ENCODE data around the gene JOSD2.

JOSD2 gene

DNA sequence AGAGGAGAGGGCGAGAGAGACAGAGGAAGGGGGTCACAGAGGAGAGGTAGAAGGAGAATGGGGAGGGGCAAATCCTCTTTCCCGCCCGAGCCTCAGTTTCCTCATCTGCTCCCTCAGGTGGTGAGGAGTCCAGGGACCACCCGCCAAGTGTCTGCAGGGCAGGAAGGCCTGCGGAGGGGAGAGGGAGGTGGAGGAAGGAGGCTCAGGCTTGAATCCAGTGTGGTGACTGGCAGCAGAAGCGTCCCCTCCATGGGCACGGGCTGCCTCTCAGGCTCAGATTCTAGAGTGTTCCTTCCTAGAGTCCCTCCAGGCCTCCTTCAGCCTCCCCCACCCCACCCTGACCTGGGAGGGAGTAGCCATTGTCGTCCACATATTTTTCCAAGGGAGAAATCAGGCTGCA is 17.8 kb downstream of the JOSD2 start:
- DNase-seq = no peak

DNA sequence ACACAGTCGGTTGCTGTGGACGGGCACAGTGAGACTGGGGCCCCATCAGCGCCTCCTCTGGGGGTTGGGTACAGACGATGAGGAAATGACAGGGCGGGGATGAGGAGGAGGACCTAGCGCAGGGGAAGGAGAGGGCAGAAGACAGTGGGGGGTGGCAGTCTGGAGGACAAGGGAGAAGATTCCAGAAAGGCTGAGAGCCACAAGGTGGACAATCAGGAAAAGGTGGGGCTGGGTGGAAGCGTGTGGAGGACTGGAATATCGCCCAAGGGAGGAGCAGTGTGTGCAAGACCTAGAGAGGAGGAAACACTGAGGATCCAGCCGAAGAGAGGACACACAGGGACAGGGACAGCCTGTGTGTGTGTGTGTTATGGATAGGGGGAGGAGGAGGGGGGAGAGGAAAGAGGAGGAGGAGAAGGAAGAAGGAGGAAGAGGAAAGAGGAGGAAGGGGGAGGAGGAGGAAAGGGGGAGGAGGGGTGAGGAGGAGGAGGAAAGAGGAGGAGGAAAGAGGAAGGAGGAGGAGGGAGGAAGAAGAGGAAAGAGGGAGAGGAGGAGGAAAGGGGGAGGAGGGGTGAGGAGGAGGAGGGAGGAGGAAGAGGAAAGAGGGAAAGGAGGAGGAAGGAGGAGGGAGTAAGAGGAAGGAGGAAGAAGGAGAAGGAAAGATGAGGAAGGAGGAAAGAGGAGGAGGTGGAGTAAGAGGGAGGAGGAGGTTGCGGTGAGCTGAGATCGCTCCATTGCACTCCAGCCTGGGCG is 18.5 kb downstream of the JOSD2 start:
- peak; percentile 10 for DNase-seq

GRCh38 chr19:50490991-50491472 is 20.0 kb downstream of the JOSD2 start:
- DNase-seq = no peak

- no peak for DNase-seq
Observed at GRCh38 chr19:50490411-50490811, 20.6 kb downstream of the JOSD2 start.

DNA sequence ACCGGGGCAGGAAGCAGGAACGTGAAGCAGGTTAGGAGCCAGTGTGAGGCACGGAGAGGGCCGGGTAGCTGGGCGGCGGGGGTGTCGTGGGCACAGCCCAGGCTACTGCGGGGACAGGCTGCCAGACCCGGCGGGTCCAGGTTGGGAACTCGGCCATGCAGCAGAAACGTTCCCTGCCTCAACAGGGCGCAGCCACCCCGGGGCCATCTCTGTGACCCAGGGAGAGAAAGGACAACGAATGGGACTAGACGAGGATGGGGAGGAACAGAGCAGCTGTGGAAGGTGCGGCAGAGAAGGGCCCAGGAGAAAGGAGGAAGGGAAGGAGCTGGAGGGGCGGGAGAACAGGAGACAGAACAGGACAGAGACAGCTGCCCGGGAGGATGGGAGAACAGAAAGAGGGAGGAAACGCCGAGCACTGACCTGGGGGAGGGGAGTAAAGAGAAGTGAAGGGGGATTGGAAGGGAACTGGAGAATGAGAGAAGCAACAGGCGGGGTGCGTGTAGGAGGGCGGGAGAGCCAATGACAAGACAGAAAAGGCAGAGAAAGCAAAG is 21.5 kb downstream of the JOSD2 start:
- no peak for DNase-seq

DNA sequence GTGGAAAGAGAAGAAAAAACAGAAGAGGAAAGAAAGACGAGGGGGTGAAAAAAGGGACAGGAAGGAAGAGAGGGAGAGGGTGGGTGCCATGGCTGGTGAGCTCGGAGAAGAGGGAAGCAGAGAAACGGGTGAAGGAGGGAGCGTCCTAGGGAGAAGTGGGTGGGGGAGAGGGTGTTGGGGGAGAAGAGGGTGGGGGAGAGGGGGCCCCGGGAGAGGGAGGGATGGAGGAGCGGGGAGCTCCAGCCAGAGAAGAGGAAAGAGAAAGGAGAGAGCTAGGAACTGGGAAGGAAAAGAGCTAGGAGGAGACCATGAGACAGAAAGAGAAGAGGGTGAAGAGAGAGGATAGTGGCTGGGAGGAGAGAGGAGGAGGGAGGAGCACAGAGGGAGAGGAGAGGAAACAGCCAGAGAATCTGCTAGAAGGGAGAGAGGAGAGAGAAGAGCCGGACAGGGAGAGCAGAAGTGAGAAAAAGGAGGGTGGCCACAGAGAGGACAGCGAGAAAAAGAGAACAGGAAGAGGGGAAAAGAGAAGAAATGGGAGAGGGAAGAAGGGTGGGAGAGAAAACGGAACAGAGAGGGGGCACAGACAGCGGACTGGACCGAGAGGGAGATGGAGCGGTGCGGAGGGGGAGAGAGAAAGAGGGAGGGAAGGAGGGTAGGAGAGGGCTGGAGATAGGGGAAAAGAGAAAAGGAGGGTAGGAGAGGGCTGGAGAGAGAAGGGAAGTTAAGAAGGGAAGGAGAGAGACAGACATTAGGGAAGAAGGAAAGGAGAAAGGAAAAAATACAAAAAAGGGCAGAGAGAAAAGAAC is 22.4 kb downstream of the JOSD2 start:
- no peak for DNase-seq

DNA sequence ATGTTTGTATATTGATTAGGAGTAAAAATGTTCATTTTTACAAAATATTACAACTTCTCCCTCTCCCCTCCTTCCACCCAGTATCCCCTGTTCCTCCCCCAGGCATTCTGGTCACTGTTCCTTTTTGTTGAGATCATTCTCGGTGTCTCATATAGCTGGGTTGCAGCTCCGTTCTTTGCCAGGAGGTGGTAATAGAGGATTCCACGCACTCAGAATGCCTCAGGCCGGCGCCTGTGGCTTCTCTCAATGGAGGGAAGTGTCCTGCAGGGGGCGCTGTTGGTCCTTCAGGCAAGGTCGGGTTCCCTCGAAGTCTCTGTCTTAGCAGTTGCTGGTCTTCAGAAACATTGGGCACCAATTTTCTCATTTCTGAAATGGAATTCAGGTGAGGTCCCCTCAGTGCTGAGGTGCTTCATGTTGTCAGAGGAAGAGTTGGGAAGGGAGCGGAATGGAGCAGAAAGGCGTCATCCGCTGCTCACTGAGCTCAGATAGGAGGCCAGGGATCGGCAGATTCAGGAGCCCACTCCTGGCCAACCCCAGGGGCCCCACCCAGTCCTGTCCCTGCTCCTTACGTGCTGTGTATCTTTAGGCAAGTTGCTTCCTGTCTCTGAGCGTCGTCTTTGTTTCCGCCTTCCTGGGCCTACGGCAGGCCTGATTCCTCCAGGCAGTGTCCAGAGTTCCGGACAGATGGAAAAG is 24.0 kb downstream of the JOSD2 start:
- peak; percentile 38 for DNase-seq

- no peak for DNase-seq
Observed at GRCh38 chr19:50485284-50485955, 25.6 kb downstream of the JOSD2 start.

- DNase-seq = no peak
Observed at GRCh38 chr19:50482916-50483315, 28.1 kb downstream of the JOSD2 start.

GRCh38 chr19:50482271-50482855 is 28.6 kb downstream of the JOSD2 start:
- no peak for DNase-seq

- DNase-seq = no peak
Observed at GRCh38 chr19:50481351-50482149, 29.4 kb downstream of the JOSD2 start.

DNA sequence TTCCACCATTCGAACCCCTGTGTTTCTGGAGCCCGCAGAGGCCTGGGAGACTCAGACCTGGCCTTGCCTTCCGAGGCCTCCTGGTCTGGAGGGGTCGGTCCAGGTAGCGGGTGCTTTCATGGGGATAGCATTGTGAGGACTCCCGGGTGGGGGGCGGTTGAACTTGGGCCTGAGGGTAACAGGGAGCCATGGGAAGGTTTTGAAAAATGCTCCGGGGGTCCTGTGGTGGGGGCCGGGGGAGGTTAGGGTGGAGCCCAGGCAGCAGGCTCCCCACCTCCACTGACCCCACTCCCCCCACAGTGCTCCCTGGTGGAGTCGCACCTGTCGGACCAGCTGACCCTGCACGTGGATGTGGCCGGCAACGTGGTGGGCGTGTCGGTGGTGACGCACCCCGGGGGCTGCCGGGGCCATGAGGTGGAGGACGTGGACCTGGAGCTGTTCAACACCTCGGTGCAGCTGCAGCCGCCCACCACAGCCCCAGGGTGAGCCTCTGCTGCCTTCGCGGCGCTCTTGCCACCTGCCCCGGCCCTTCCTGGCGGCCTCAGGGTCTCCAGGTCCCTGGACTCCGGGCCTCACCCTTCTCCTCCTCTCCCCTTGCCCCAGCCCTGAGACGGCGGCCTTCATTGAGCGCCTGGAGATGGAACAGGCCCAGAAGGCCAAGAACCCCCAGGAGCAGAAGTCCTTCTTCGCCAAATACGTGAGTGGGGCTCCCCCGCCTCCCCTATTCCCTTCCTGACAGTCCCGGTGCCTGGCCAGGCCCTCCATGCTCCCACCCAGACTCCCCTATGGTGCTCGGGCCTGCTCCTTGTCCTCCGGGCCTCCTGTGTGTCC is 30.5 kb downstream of the JOSD2 start:
- no peak for DNase-seq

DNA sequence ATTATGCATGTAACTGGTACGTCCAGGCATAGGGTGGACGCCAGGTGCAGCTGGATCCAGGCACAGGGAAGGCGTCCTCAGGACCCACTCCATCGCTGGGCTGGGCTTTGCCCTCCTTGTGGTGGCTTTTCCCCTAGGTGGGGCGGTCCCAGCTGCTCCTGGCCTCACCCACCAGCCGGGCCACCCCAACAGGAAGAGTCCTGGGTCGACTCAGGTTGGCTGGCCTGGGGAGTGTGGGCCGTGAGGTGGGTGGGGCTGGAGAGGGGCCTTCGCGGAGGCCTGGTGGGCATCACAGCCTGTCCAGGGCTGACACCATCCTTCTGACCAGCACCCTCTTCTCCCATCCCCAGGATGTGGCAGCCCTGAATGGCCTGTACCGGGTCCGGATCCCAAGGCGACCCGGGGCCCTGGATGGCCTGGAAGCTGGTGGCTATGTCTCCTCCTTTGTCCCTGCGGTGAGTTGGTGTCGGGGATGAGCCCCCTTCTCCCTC is 31.2 kb downstream of the JOSD2 start:
- no peak for DNase-seq

DNA sequence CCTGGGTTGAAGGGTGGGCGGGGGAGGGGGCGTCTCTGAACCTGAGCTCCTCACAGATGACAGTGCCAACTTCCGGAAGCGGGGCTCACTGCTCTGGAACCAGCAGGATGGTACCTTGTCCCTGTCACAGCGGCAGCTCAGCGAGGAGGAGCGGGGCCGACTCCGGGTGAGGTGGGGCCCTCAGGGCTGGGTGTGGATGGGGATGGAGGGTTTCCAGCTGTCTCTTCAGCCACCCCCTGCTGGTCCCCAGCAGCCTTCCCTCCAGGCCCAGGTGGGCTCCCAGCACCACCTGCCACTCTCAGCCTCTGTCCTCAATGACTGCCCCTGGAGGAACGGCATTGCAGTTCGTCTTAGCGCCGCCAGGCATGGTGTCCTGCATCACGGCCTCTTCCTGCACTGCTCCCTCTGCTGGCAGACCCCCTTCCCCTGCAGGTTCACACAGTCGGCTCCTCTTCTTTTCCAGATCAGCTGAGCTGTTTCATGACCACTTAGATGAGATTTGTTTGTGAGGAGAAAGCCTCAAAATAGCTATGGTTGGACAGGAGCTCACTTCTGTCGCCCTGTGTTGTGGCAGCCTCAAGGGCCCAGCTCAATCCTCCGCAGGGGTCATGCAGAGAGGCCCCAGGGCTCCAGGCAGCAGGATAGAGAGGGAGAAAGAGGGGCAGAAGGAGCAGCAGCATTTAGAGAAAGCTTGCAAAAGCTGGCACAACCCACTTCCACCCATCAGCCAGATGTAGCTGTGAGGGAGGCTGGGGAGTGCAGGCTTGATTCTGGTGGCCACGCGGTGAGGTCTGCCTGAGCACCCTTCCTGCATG is 31.9 kb downstream of the JOSD2 start:
- DNase-seq = peak; percentile 27

- DNase-seq = no peak
Observed at GRCh38 chr19:50477751-50478515, 33.1 kb downstream of the JOSD2 start.

GRCh38 chr19:50476907-50477238 is 34.1 kb downstream of the JOSD2 start:
- DNase-seq = no peak

DNA sequence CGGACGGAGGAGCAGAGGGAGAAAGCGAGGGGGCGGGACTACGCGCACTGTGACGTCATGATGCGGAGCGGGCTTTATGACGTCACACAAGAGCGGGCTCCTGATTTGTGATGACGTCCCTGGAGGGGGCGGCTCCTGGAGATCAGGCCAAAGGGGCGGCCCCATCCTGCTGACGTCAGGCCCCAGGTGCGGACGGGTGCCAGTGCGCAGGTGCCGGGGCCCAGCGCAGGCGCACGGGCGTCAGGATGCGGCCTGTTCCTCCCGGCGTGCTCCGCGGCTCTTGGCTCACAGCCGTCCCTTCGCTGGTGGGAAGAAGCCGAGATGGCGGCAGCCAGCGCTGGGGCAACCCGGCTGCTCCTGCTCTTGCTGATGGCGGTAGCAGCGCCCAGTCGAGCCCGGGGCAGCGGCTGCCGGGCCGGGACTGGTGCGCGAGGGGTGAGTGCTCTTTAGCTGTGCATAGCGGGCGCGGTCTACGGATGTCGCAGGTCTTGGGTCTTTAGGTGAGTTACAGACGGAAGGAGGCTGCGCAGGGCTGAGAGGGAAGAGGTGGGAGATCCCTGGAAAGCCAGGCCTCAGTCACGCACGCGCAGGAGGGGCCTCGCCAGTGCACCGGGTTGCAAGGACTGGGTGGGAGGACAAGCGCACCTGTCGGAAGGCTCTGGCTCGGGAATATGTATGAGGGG is 34.6 kb downstream of the JOSD2 start, which contains the start of the genes EMC10 and GARIN5A:
Gene EMC10 (plus strand): TSS at position 284 of the 683 bp plus-strand sequence. CDS start 38 bp downstream, at position 322.
Gene GARIN5A (minus strand): TSS at position 625 of the 683 bp plus-strand sequence. CDS start 460 bp downstream, at position 165.
- peak; percentile 92 for DNase-seq

DNA sequence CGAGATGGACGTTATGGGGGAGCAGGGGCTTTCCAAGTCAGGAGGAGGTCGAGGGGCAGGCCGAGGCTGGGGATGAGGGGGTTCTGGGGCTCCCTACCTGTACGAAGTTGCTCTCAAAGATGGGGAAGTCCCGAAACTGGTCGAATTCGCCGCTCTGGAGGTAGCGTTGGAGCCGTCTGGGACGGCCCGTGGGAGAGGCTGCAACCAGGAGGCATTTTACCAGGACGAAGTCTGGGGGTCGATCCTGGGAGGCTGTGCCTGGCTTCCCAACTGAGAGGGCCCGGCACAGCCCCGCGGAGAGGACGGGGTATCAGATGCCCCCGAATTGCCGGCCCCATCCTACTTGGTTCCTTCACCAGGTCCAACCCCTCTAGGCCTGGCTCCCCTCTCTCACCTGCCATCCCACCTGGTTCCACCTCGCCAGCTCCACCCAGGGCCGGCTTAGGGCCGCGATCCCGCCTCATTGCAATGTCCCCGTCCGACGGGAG is 35.2 kb downstream of the JOSD2 start:
- DNase-seq = no peak
